ENCODE measurements around the gene TNS1.

TNS1 gene

GRCh38 chr2:217861334-217861877 lies 141.4 kb downstream of the TNS1 start:
- DNase-seq: no peak

- DNase-seq: no peak
Observed at GRCh38 chr2:217859926-217860325, 142.9 kb downstream of the TNS1 start.

- no peak for DNase-seq
Observed at GRCh38 chr2:217858519-217859491, 144.0 kb downstream of the TNS1 start.

GRCh38 chr2:217857624-217858506 lies 144.9 kb downstream of the TNS1 start:
- DNase-seq: no peak

- DNase-seq: no peak
Observed at GRCh38 chr2:217856871-217857270, 145.9 kb downstream of the TNS1 start.

- DNase-seq: no peak
Observed at GRCh38 chr2:217856159-217856558, 146.6 kb downstream of the TNS1 start.

GRCh38 chr2:217854684-217855420 lies 147.9 kb downstream of the TNS1 start:
- no peak for DNase-seq

GRCh38 chr2:217853961-217854360 lies 148.8 kb downstream of the TNS1 start:
- DNase-seq: no peak

- DNase-seq: no peak
Observed at GRCh38 chr2:217853301-217853881, 149.4 kb downstream of the TNS1 start.

- DNase-seq: no peak
Observed at GRCh38 chr2:217852555-217853211, 150.1 kb downstream of the TNS1 start.

GRCh38 chr2:217851191-217852020 lies 151.4 kb downstream of the TNS1 start:
- peak; percentile 94 for DNase-seq

GRCh38 chr2:217849154-217849975 lies 153.4 kb downstream of the TNS1 start:
- DNase-seq: no peak

GRCh38 chr2:217848351-217848957 lies 154.3 kb downstream of the TNS1 start:
- DNase-seq: no peak

GRCh38 chr2:217847552-217848350 lies 155.0 kb downstream of the TNS1 start:
- no peak for DNase-seq

- no peak for DNase-seq
Observed at GRCh38 chr2:217847115-217847514, 155.7 kb downstream of the TNS1 start.

- DNase-seq: no peak
Observed at GRCh38 chr2:217846321-217846743, 156.5 kb downstream of the TNS1 start.

- no peak for DNase-seq
Observed at GRCh38 chr2:217845301-217845700, 157.5 kb downstream of the TNS1 start.

- no peak for DNase-seq
Observed at GRCh38 chr2:217844696-217845095, 158.1 kb downstream of the TNS1 start.

Measured in MV-4-11 (cell line).